HUES6 (cell line): ENCODE results near the gene SMAD5.

ENCODE experiments used
- H3K27ac ChIP-seq: 2 replicates; pipeline ENCODE4 v1.7.0; 2013; ENCODE audit warnings: low read depth, mild to moderate bottlenecking, low read length, inconsistent platforms
- H3K27me3 ChIP-seq: 2 replicates; pipeline ENCODE4 v1.6.1; 2013; ENCODE audit warnings: low read length; ENCODE audit not compliant: control insufficient read depth, insufficient read depth
- H3K36me3 ChIP-seq: 2 replicates; pipeline ENCODE4 v1.6.1; 2013; ENCODE audit warnings: low read length; ENCODE audit not compliant: control insufficient read depth, insufficient read depth
- H3K4me1 ChIP-seq: 2 replicates; pipeline ENCODE4 v1.6.1; 2013; ENCODE audit warnings: low read length; ENCODE audit not compliant: control insufficient read depth, insufficient read depth
- H3K4me3 ChIP-seq: 2 replicates; pipeline ENCODE4 v1.5.1; 2013; ENCODE audit warnings: low read depth, low read length
- H3K9ac ChIP-seq: one replicate; pipeline ENCODE4 v1.6.1; 2013; ENCODE audit warnings: mild to moderate bottlenecking, low read length
- H3K9me3 ChIP-seq: 2 replicates; pipeline ENCODE4 v1.6.1; 2013; ENCODE audit warnings: low read depth, low read length; ENCODE audit not compliant: control insufficient read depth, insufficient read depth

SMAD5 gene

DNA sequence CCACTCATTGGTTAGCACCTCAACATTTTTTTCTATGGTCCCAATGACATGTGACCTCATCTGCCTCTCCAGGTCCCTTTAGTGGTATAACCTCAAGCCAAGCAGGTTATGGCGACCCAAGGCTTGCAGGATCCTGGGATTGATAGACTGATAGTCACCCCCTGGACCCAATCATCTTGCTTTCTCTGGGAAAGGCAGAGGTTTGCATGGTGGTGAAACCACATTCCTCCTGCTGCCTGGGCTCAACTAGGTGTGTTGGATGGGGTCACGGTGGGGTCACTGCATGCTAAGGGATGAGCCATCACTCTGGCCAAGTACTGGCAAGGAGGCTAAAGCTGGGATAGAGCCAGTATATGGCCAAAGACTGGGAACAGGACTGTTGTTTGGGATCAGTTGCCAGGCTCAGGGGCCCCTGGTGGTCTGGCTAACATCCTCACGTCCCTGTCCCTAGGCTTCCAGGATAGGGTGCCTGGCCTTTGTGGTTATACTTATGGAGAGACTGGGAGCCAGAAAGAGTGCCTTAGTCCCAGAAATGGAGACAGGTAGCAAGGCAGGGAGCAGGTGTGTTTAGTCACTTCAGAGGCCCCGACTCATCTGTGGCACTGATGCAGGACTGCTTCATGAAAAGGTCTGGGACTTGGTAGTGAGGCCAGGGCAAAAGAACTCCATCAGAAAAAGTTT, 65.0 kb downstream of the SMAD5 start:
- Histone ChIP-seq H3K4me1 (peaks cover 15% of the 10 kb centered on the region), H3K36me3 (no peaks in the 10 kb centered on the region), H3K9ac (no peak overlapping the region), H3K4me3 (no peak overlapping the region), H3K27ac (no peak overlapping the region), H3K27me3 (peaks cover 85% of the 10 kb centered on the region), H3K9me3 (no peaks in the 10 kb centered on the region)

DNA sequence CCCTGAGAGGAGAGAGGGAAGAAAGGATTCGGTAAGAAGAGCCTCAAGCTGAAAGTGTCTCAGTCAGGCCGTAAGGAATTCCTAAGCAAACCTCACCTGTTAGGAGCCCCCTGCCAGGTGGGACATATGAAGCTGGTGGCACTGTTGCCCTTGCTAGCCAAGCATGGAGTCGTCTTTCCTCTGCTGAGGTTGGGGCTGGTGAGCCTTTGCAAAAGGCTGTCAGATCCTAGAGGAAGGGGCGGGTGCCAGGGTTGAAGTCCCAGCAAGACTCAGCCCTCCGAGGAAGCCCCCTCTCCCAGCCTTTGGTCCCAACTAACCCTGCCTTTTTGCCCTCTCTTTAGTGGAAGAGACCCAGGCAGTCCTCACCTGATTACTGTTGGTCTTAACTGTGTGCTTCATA, 65.8 kb downstream of the SMAD5 start:
- Histone ChIP-seq H3K9me3 (no peaks in the 10 kb centered on the region), H3K4me3 (no peak overlapping the region), H3K9ac (no peak overlapping the region), H3K27me3 (peaks cover 78% of the 10 kb centered on the region), H3K36me3 (no peaks in the 10 kb centered on the region), H3K27ac (no peak overlapping the region), H3K4me1 (peaks cover 17% of the 10 kb centered on the region)

DNA sequence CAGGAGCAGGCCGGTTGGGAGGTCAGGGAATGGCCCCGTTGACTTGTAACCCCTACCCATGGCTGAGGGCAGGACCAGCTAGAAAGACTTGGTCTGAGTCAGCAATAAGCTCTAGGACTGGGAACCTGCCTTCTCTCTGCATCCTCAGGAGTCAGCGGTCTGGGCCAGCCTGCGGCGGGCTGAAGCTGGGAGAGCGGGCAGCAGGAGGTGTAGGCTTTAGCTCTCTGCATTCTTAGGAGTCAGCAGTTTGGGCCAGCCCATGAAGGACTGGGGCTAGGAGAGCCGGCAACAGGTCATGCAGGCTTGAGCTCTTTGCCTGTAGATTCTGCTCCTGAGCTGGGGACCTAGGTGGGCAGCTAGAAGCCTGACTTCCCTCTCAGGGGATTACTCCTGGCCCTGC, 66.8 kb downstream of the SMAD5 start:
- no peak overlapping the region for H3K9ac ChIP-seq
- no peaks in the 10 kb centered on the region for H3K9me3 ChIP-seq
- peaks cover 19% of the 10 kb centered on the region for H3K4me1 ChIP-seq
- H3K27me3 ChIP-seq = peaks cover 78% of the 10 kb centered on the region
- H3K36me3 ChIP-seq = no peaks in the 10 kb centered on the region
- no peak overlapping the region for H3K27ac ChIP-seq
- H3K4me3 ChIP-seq = no peak overlapping the region

DNA sequence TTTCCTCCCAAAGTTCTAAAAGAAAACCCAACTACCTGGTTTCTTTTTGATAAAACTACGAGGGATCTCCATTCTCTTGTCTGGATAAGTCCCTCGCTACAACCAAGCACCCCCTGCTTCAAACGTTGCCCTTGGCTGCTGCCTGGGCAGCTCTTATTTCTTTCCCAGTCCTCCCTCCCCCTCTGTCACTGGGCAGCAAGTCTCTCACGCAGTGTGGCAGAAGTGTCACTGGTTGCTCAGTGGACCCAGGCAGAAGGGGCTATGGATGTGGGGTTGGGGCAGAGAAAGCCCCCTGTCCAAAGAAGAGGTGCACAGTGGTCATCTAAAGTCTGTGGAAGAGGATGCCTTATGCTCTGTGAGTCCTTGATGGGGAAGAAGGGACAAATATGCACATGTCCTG, 67.5 kb downstream of the SMAD5 start:
- Histone ChIP-seq H3K4me1 (peaks cover 19% of the 10 kb centered on the region), H3K36me3 (no peaks in the 10 kb centered on the region), H3K27me3 (peaks cover 78% of the 10 kb centered on the region), H3K9ac (no peak overlapping the region), H3K27ac (no peak overlapping the region), H3K4me3 (no peak overlapping the region), H3K9me3 (0 out of 2 replicates have a peak, but pooled peaks cover under 1% of the 10 kb centered on the region)

DNA sequence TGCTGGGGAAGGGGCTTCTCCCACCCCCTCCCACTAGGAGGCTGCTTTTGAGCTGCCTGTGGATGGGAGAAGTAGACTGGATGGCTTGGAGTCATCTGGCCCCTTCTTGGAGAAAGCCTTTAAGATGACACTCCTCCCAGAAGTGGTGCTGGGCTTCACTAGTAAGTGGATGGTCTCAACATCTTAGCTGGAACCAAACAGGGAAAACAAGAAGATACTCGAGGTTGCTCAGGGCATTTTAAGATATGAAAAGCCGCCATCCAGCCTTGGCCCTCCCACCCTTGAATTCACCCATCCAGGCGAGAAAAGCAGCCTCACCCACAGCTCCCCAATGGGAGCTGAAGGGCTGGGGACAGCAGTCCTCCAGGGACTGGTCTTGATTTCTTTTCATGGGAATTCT, 68.1 kb downstream of the SMAD5 start:
- Histone ChIP-seq H3K36me3 (no peaks in the 10 kb centered on the region), H3K9me3 (peaks cover 3% of the 10 kb centered on the region; the same call in 1 of the 2 replicates), H3K4me1 (peaks cover 19% of the 10 kb centered on the region), H3K9ac (no peak overlapping the region), H3K27me3 (peaks cover 78% of the 10 kb centered on the region), H3K4me3 (no peak overlapping the region), H3K27ac (no peak overlapping the region)

- H3K9ac ChIP-seq = no peak overlapping the region
- no peak overlapping the region for H3K4me3 ChIP-seq
- H3K36me3 ChIP-seq = no peaks in the 10 kb centered on the region
- no peak overlapping the region for H3K27ac ChIP-seq
- peaks cover 80% of the 10 kb centered on the region for H3K27me3 ChIP-seq
- H3K4me1 ChIP-seq = peaks cover 19% of the 10 kb centered on the region
- peaks cover 3% of the 10 kb centered on the region; the same call in 1 of the 2 replicates for H3K9me3 ChIP-seq
Measured at GRCh38 chr5:136201870-136202269, 69.2 kb downstream of the SMAD5 start.

DNA sequence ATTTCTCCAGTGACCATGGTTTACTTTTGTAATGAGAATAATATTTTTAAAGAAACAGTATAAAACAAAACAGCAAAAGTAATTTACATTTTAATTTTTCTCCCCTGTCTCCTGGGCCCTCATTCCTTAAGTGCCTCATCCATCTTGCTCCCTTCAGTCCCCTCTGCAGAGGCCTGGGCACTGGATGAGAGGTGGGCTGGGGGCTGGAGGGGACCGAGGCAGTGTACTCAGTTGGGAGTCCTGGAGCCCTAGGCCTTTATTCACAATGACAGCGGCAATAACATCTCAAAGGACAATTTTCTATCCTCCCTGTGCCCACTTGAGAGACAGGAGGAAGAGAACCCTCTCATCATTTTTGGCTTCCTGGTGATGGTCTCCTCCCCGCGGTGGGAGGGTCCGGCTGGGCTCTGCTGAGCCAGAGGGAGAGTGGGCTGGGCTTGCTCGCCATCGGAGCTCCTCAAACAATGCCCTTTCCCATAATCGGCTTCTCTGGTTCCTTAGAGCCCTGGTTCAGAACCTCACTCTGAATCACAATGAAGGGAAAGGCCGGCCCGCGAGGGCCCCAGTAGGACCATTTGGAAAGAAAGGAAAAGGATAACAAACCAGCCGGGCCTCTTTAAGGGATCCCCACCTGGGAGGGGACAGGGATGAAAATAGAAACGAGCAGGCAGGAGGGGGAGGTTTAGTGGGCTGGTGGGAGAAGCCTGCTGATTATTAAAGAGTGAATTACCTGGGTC, 70.0 kb downstream of the SMAD5 start:
- no peak overlapping the region for H3K27ac ChIP-seq
- peaks cover 3% of the 10 kb centered on the region; the same call in 1 of the 2 replicates for H3K9me3 ChIP-seq
- peak overlapping the region; percentile 28 for H3K4me3 ChIP-seq
- peaks cover 88% of the 10 kb centered on the region for H3K27me3 ChIP-seq
- no peaks in the 10 kb centered on the region for H3K36me3 ChIP-seq
- no peak overlapping the region for H3K9ac ChIP-seq
- peaks cover 19% of the 10 kb centered on the region for H3K4me1 ChIP-seq

DNA sequence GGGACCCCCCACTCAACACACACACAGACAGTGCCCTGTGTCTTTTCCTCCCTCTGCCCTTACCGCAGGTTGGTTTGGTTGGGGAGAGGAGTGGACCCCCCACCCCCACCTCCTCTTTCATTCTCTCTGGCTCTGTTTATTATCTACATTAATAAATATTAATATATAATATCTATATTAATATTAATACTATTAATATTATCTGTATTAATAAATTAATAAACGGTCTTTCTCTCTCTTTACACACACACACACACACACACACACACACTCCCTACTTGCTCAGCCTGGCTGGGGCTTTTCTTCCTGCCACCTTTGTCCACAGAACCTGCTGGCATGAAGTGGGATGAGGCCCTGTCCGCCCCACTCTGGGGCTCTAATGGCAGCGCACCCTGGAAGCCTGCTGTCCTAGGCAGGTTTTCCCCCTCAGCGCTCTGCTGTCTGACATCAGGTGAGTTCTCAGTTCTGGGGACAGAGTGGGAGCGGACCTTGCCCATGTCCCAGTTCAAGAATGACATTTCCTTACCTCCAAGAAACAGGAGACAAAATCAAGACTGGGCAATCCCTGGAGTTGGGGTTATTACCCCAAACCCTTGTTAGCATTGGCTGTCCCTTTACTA, 70.8 kb downstream of the SMAD5 start:
- no peak overlapping the region for H3K9ac ChIP-seq
- peaks cover 19% of the 10 kb centered on the region for H3K4me1 ChIP-seq
- peak overlapping the region; percentile 28; the same call in 1 of the 2 replicates for H3K4me3 ChIP-seq
- H3K27ac ChIP-seq = no peak overlapping the region
- peaks cover 92% of the 10 kb centered on the region for H3K27me3 ChIP-seq
- peaks cover 3% of the 10 kb centered on the region; the same call in 1 of the 2 replicates for H3K9me3 ChIP-seq
- no peaks in the 10 kb centered on the region for H3K36me3 ChIP-seq

GRCh38 chr5:136205061-136205702, 72.5 kb downstream of the SMAD5 start:
- H3K36me3 ChIP-seq = no peaks in the 10 kb centered on the region
- no peak overlapping the region for H3K9ac ChIP-seq
- peaks cover 19% of the 10 kb centered on the region for H3K4me1 ChIP-seq
- H3K27ac ChIP-seq = no peak overlapping the region
- no peak overlapping the region for H3K4me3 ChIP-seq
- H3K27me3 ChIP-seq = peaks cover 93% of the 10 kb centered on the region
- H3K9me3 ChIP-seq = peaks cover 3% of the 10 kb centered on the region; the same call in 1 of the 2 replicates

GRCh38 chr5:136205941-136206340, 73.3 kb downstream of the SMAD5 start:
- no peak overlapping the region for H3K27ac ChIP-seq
- no peaks in the 10 kb centered on the region for H3K36me3 ChIP-seq
- H3K4me1 ChIP-seq = peaks cover 19% of the 10 kb centered on the region
- H3K9ac ChIP-seq = no peak overlapping the region
- H3K27me3 ChIP-seq = peaks cover 93% of the 10 kb centered on the region
- H3K4me3 ChIP-seq = no peak overlapping the region
- peaks cover 3% of the 10 kb centered on the region; the same call in 1 of the 2 replicates for H3K9me3 ChIP-seq
